ENCODE results near the gene MIGA2. TPM values are rescaled to one million over a fixed set of nuclear protein-coding genes. Genes with fewer than 3 reads are reported as not detected.

The MIGA2 gene
- total and polyA plus RNA-seq, 2 of the 4 experiments (the other 2 are of a cell fraction): 12.5 to 25.3 TPM

- ChIA-PET CTCF (no interaction called here), POLR2A (ENCODE audit: unreplicated experiment) (no interaction called here)
- 61% methylated on average over 10 of the region's 28 CpGs; no CpG with 5 or more reads in 1 of the 2 experiments for WGBS, 2 experiments (ENCODE audit: extremely low coverage in 2 of 2, insufficient read length in 1 of 2)
- Histone ChIP-seq H3K79me1 (ENCODE audit: low read depth in 1 of 2, low read length in 2 of 2) (no peaks in the 10 kb centered on the region), H2BK120ac (ENCODE audit: low read depth, low read length) (no peak overlapping the region), H4K91ac (ENCODE audit: insufficient read depth, low read depth, low read length) (no peak overlapping the region), H2AK5ac (ENCODE audit: low read depth, low read length) (no peak overlapping the region), H3K14ac (replicated peaks; ENCODE audit: low read depth, low read length) (no peak overlapping the region), H3K4me2 (ENCODE audit: low read depth, low read length) (no peak overlapping the region), H4K5ac (ENCODE audit: low read depth, low read length) (no peak overlapping the region), H2BK15ac (ENCODE audit: low read depth, low read length) (no peak overlapping the region), H3K23ac (ENCODE audit: low read depth, low read length) (no peak overlapping the region), H3K27ac (ENCODE audit: insufficient read depth, low read length) (no peak overlapping the region), H2BK5ac (ENCODE audit: low read depth, low read length, poor library complexity, severe bottlenecking) (no peak overlapping the region), H3K27me3 (ENCODE audit: control insufficient read depth, insufficient read depth, low read length) (no peaks in the 10 kb centered on the region), H4K20me1 (ENCODE audit: insufficient read depth, low read length) (no peaks in the 10 kb centered on the region), H3K18ac (ENCODE audit: low read depth, low read length) (no peak overlapping the region), H3K9me3 (ENCODE audit: control insufficient read depth, insufficient read depth, low read length) (no peaks in the 10 kb centered on the region), H2AK9ac (replicated peaks; ENCODE audit: low read depth, low read length, poor library complexity) (no peak overlapping the region), H3K4me3 (ENCODE audit: insufficient read depth, low read depth, low read length) (no peak overlapping the region), H3K4me1 (ENCODE audit: control insufficient read depth, insufficient read depth, low read length) (no peaks in the 10 kb centered on the region), H3K36me3 (ENCODE audit: control insufficient read depth, insufficient read depth, low read length) (peaks cover 35% of the 10 kb centered on the region), H3K9me1 (ENCODE audit: insufficient read depth, low read length) (no peaks in the 10 kb centered on the region), H4K8ac (ENCODE audit: low read depth in 2 of 2, low read length in 2 of 2) (no peak overlapping the region), H3K4ac (ENCODE audit: low read depth, low read length) (no peak overlapping the region), H3K9ac (ENCODE audit: low read depth, low read length) (no peak overlapping the region), H3K56ac (ENCODE audit: extremely low read depth, insufficient read depth, low read length) (no peak overlapping the region), H2BK20ac (ENCODE audit: low read depth, low read length) (no peak overlapping the region), H2AFZ (replicated peaks; ENCODE audit: low read length, poor library complexity) (no peak overlapping the region)
- in situ Hi-C loops (cut with MboI; ENCODE audit: low sequenced_read_pairs) (no loop called here), intact Hi-C loops (cut with micrococcal nuclease) (no loop called here), dilution Hi-C loops (cut with HindIII; ENCODE audit: low sequenced_read_pairs, unreplicated experiment) (no loop called here)
- no TSS peak for BruUV-seq (replicated peaks)
- DNase-seq (no peak), ATAC-seq (ENCODE audit: low read depth) (no peak)
- TF ChIP-seq ELK1 (IDR thresholded peaks at IDR 0.05; ENCODE audit: borderline replicate concordance, low read depth, low read length) (no peak), BHLHE40 (IDR thresholded peaks at IDR 0.05; ENCODE audit: low read depth, low read length) (no peak), RFX5 (IDR thresholded peaks at IDR 0.05; ENCODE audit: low read depth, low read length) (no peak), USF2 (IDR thresholded peaks at IDR 0.05; ENCODE audit: low read depth, low read length) (no peak), SMC3 (IDR thresholded peaks at IDR 0.05; ENCODE audit: low read depth, low read length) (no peak), FOS (IDR thresholded peaks at IDR 0.05; ENCODE audit: low read depth, low read length) (no peak), RAD21 (IDR thresholded peaks at IDR 0.05; ENCODE audit: low read length) (no peak), CTCF (conservative IDR thresholded peaks at IDR 0.05; ENCODE audit: low read depth, low read length) (no peak), MAZ (IDR thresholded peaks at IDR 0.05; ENCODE audit: borderline replicate concordance, low read depth, low read length) (no peak), CEBPB (IDR thresholded peaks at IDR 0.05; ENCODE audit: low read depth, low read length) (no peak), POLR2A (IDR thresholded peaks at IDR 0.05; ENCODE audit: low read depth, low read length) (no peak), MXI1 (IDR thresholded peaks at IDR 0.05; ENCODE audit: borderline replicate concordance, low read depth, low read length) (no peak), MAFK (IDR thresholded peaks at IDR 0.05; ENCODE audit: low read depth, low read length) (no peak), RCOR1 (IDR thresholded peaks at IDR 0.05; ENCODE audit: insufficient replicate concordance, low read length) (no peak), CHD1 (IDR thresholded peaks at IDR 0.05; ENCODE audit: low read depth, low read length) (no peak)
Observed at GRCh38 chr9:129100383-129101169, 64.2 kb downstream of the MIGA2 start.

All from IMR-90 (cell line).